ENCODE measurements around the gene TSTD2.
A peak's percentile ranks its signal among the peaks of the same experiment; 100 is the strongest.
"Not testable (repeated sequence)": the region's sequence is repeated elsewhere in the genome, so short reads cannot be mapped to it uniquely, and the experiment has no call there.

Gene TSTD2

DNA sequence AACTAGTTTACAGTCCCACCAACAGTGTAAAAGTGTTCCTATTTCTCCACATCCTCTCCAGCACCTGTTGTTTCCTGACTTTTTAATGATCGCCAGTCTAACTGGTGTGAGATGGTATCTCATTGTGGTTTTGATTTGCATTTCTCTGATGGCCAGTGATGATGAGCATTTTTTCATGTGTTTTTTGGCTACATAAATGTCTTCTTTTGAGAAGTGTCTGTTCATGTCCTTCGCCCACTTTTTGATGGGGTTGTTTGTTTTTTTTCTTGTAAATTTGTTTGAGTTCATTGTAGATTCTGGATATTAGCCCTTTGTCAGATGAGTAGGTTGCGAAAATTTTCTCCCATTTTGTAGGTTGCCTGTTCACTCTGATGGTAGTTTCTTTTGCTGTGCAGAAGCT lies 51.6 kb downstream of the TSTD2 start:
- DNase-seq: not testable (repeated sequence)

DNA sequence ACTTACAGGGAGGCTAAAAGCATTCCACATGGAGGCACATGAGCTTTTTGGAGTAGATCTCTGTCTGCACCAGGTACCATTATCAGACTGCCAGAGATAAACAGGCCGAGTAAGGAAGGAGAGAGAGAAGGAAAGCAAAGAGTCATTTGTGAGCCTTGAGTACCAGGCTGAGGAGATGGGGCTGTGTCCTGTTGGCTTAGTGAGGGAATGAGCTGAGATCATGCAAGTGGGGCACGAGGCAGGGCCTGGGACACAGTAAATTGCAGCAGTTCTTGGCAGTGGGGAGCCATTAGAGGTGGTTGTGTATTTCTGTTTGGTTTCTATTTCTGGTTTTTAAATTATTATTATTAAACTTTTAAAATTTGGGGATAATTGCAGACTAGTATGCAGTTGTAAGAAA lies 53.3 kb downstream of the TSTD2 start:
- no peak for DNase-seq

DNA sequence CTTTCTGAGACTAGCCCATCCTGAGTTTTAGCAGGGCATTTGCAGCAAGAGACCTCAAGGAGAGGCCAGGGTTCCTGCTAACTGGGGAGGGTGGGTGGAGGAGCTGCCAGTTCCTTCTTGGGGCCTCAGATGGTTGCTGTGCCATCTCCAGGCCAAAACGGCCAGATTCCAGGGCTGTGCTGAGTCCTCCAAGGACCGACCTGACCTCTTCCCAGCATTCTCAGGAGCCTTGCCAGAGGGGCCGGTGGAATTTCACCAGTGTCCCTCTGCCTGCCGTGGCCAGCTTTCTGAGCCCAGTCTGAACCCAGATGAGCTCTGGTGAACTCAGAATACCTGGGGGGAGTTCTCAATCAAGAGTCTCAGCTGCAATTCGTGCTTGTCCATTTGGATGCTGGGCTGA lies 54.3 kb downstream of the TSTD2 start:
- DNase-seq: no peak

DNA sequence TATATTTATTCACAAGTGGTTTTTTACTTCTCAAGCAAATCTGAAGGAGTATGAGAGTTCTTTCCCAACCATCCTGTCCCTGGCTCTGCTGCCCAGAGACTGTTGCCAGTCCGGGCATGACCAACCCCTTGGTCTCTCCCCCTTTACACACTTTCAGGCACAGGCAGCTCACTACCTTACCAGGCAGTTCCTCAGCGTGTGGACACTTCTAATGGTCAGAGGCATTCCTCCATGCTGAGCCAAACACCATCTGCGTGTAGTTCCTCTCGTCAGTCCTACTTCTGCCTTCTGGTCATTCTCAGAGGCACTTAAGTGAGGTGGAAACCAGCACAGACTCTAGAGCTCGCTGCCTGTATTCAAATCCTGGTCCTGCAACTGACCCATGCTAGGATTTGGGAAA lies 56.1 kb downstream of the TSTD2 start:
- DNase-seq: no peak

DNA sequence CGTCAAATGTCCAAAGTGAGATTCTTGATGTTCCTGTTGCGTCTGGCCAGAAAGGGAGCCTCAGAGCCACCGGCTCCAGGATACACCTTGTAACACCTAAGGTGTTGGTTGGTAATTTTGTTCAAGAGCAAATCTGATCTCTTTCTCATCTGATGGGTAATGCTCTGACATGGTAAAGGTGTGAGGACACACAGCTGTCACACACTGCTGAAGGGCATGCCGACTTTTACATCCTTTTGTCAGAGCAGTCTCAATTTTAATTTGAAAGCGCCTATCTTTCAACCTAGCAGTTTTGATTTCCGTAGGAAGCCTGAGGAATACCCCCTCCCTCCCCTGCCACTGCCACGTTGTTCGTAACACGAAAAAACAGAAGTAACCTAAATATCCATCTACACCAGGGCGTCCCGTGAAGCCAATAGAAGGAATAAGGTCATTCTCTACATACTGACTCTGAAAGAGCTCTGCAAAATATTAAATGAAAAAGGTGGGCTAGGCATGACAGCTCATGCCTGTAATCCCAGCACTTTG lies 57.4 kb downstream of the TSTD2 start:
- DNase-seq: no peak

DNA sequence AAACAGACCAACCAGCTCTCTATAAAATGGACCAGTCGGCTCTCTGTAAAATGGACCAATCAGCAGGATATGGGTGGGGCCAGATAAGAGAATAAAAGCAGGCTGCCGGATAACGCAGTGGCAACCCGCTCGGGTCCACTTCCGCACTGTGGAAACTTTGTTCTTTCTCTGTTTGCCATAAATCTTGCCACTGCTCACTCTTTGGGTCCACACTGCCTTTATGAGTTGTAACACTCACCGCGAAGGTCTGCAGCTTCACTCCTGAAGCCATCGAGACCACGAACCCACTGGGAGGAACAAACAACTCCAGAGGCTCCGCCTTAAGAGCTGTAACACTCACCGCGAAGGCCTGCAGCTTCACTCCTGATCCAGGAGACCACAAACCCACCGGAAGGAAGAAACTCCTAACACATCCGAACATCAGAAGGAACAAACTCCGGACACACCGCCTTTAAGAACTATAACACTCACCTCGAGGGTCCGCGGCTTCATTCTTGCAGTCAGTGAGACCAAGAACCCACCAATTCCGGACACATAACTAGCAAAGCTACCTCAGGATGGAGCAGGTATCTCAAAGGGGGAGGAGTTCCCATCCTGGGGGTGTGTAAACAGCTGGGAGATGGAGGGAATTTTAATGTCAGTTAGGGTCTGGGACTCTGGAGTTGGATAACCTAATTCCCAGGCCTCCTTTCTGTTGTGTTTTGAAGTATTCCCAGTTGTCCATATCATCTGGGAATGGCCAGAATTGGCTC lies 58.1 kb downstream of the TSTD2 start:
- DNase-seq: peak; percentile 16

DNA sequence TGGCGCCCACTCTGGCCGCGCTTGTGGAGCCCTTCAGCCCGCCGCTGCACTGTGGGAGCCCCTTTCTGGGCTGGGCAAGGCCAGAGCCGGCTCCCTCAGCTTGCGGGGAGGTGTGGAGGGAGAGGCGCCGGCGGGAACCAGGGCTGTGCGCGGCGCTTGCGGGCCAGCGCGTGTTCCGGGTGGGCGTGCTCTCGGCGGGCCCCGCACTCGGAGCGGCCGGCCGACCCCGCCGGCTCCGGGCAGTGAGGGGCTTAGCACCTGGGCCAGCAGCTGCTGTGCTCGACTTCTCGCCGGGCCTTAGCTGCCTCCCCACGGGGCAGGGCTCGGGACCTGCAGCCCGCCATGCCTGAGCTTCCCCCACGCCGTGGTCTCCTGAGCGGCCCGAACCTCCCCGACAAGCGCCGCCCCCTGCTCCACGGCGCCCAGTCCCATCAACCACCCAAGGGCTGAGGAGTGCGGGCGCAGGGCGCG lies 59.0 kb downstream of the TSTD2 start:
- DNase-seq: not testable (repeated sequence)

DNA sequence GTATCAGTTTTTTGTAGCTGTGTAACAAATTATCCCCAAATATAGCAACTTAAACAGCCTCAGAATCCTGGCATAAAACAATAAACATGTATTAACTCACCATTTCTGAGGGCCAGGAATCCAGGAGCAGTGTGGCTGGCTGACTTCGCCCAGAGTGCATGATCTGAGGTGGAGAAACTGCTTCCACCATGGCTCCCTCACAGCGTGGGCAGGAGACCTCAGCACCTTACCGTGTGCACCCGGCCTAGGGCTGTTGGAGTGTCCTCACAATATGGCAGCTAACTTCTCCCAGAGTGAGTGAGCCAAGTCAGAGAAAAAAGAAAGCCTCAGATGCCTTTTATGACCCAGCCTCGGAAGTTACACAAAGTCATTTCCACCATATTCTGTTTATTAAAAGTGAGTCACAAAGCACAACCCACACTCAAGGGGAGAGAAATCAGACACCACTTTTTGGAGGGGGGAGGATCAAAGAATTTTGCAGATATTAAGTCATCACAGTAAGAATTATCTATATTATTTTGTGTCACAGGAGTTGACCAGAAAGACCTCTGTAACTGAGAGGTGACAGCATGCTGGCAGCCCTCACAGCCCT lies 59.6 kb downstream of the TSTD2 start:
- no peak for DNase-seq

DNA sequence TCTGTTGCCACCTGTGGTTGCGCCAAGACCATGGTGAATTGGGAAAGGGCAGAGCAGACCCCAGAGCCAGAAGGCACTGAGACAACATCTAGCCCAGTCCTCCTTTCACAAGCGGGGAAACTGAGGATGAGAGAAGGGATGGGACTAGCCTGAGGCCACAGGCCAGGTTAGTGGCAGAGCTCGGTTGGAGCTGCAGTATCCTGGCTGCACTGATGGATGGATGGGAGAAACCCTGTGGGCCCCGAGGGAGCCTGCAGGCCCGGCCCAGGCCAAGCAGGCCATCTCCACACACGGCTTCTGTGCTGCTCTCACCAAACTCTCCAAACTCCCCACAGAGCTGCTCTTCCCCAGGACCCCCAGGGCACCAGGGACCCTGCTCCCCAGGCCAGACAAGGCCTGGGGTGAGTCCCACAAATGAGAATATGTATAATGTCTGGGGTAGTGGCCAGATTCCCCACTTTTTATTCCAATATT lies 60.2 kb downstream of the TSTD2 start:
- no peak for DNase-seq

DNA sequence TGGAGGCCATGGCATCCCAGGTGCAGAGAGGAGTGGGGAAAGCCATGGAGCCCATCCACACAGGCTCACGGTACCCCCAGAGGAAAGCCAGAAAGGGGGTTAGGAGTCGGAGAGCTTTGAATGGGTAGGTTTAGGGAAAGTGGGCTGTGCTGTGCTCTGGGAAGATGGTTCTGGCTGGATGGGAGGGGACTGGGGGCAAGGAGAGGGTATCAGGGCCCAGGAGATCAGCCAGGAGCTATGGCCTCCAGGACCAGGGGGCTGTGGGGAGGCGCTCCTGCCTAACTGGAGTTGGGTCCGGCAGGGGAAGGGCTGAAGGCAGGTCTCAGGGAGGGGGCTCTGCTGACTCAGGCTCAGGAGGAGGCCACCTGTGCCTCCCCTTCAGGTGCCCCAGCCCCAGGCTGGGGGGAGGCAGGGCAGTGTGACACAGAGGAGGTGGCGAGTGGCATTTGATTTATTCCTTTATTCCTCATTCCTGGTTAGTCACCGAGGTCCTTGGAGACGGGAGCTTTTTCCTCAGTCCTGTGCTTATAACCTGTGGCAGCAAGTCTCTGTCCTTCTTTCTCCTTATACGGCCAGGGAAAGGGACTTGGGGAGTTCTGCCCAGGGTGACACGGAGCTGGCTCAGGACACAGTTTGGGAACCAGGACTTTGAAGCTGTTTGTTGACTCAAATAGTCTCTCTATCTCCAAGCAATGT lies 60.8 kb downstream of the TSTD2 start:
- DNase-seq: no peak

DNA sequence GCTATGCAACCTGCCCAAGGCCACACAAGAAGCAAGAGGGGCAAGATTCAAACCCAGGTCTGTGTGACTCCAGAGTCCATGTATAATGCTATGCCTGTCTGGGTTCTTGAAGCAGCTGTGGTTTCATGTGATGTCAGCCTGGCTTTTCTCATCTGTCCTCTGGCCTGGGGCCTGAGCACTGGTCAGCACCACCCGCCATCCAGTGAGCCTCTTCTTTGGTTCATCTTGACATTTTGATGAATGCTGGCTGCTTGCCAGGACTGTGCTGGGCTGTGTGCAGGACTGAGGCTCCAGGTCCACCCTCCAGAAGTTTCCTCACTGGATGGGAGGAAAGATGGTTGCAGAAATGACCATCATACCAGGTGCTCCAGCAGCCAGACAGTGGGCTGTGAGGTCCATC lies 61.5 kb downstream of the TSTD2 start:
- DNase-seq: no peak

DNA sequence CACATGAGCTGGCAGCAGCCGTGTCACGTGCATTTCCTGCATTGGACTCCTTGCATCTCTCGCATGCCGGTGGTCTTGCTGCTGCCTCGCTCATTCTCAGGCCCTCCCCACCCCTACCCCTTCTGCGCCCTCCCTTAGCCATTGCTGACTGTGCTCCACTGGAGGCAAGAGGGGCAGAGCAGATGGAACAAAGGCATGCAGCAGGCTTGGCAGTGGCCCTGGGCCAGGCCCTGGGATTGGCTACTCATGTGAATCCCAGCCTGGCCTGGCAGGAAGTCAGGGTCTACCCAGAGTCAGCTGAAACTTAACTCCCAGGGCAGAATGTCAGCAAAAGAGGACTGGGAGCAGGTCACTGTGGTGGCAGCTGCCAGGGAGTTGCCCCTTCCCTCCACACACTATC lies 62.3 kb downstream of the TSTD2 start:
- DNase-seq: no peak

DNA sequence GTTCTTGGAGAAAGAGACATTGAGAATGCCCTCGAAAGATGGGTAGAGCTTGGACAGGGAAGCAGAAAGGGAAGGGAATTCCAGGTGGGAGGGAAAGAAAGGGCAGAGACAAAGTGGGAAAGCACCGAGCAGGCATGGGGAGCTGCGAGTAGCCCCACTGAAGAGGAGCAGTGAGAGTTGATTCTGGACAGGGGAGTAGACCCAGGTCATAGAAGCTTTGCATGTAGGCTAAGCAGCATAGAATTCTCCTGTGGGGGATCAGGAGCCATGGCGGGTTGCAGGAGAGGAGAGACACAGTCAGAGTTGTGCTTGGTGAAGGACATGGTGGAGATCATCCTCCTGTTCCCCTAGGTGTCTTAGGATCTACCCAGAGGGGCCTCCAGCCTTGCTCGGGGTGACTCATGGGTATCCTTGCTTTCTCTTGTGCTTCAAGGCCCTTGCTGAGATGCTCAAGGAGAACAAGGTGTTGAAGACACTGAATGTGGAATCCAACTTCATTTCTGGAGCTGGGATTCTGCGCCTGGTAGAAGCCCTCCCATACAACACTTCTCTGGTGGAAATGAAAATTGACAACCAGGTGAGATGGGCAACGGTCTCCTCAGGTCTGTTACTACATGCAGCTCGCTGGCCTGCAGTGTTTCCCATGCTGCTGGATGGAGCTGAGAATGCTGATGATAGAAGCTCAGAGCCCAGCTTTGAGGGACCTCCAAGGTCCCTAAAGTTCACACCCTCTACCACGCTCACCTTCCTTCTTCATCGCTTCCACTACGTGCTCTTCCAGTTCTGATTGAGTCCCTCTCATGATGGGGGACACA lies 64.5 kb downstream of the TSTD2 start:
- no peak for DNase-seq

DNA sequence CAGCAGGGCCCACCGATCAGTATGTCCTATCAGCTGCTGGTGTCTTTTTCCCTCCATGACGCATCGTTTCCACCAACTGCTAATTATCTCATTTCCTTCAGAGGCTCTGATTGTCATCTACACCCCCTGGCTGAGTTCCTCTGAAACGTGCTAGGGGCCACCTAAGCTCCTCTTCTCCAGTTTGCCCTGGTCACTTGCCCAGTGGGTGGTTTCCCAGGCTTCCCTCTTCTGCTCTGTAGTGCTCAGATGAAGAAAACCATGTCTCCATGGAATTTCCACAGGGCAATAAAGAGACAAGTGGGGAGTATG lies 65.3 kb downstream of the TSTD2 start:
- no peak for DNase-seq

DNA sequence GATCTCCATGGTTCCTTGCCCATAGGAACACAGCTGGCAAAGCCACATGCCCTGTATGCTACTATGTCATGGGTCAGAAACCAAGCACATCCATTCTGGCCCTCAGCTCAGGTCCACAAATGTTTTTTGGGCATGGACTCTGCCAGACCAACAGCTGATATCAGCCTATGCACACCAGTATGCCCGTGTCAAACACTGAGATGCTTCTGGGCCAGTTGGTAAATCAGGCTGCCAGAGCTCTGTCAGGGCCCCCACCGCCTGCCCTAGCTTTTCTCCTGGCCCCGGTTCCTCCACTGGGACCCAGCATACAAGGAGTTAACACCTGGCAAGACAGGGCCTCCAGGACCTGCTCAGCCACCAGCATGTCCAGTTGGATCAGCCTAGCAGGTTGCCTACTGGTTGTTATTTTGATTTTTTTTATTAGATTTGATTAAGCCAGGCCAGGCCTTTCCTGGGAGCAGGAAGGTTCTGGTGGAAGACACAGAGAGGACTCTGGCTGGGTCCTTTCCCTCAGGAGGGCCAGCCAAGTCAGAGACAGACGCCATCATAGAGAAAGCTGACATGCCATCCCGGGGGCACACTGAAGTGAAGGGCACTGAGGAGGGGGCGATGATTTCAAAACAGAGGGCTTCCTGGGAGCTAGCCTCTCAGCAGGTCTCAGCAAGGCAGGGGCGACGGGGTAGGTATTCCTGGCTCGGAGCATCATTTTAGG lies 65.8 kb downstream of the TSTD2 start:
- no peak for DNase-seq

DNA sequence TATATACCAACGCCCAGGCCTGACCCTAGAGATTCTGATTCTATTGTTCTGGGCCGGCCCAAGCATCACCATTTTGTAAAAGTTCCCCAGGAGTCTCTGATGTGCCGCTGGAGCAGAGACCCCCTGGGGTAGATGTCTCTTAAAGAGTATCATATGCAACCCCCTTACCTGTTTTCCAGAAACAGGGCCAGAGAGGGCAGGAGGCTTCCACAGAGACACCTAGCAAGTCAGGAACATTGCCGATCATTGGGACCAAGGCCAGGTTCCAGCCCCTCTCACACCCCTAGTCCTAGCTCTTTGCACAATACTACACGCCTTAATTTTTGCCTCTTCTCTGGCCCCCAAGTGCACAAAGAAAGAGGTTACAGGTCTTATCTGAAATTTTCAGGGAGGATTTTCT lies 67.9 kb downstream of the TSTD2 start:
- DNase-seq: no peak

DNA sequence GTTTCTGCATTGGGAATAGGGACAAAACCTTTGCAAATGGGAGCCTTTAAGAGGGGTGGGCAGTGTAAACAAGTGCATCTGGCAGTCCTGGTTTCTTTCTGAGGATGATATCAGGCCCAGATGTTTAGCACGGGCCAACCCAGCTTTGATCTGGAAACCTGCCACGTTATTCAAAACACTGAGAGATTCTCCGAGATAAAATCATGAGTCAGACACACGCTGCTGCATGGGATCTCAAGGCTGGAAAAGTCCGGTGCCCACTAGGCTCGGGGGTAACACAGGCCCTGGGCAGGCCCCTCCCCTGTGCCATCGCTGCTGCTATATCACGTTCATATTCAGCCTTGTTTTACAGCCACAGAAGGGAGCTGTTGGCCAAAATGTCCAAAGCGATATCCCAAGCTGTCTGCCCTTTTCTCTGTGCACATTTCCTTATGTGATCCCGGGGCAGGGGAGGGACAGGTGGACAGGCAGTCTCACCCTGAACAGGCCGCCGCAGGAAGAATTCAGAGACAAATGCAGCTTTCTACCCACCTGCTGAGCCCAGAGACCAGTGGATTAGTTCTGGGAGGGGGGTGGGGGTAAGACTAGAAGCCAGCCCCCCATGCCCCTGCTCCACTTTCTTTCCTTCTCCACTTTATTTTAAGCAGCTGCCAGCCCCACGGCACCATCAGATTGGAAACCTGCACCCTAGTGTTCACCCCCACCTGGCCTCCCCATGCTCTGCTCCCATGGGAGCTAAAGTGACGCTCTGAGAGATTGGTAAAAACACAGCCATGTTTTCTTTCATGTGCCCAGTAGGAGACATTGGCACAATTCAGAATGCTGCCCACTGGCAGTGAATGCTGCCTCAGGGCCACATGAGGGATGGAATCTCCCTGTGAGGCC lies 68.6 kb downstream of the TSTD2 start:
- DNase-seq: no peak

DNA sequence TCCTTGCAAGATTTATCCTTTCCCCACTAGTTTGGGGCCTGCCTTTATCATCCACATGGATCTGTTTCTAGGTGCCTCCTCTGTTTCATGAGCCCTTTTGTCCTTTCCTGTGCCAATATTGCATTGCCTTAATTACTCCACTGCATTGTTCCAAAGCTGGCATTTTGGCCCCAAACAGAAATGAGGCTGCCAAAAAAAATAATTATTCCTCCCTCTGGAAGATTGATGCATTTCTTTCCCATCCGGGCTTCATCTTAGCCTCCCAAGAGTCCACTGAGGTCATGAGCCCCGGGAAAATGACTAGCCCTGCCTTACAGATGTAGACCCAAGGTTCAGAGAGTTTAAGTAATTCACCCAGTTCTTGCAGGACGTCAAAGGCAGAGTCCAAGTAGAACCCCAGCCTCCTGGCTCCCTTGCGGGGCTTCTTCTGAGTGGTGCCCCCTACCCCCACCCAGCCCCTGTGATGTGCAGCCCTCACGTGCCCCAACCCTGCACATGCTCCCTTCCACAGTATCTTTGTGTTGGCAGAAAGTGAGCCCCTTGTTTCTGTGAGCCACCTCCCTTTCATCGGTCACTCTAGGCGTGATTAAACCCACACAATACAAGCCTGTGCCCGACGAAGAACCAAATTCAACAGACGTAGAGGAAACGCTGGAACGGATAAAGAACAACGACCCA lies 69.6 kb downstream of the TSTD2 start:
- DNase-seq: no peak

DNA sequence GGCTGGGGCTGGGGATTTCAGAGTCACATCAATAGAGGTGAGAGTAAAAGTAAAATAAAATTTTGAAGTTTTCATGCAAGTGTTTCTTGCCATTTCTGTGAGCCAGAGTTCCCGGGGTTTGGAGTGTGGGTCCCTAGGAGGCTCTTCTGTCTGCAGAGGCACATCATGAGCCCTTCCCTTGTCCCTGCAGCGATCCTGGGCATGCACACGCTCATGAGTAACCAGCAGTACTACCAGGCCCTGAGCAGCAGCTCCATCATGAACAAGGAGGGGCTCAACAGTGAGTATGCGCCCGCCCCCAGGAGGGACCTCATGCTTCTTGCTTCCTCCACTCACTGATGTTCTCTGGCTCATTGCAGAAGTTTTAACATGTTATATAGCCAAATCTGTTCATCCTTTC lies 70.6 kb downstream of the TSTD2 start:
- DNase-seq: no peak

DNA sequence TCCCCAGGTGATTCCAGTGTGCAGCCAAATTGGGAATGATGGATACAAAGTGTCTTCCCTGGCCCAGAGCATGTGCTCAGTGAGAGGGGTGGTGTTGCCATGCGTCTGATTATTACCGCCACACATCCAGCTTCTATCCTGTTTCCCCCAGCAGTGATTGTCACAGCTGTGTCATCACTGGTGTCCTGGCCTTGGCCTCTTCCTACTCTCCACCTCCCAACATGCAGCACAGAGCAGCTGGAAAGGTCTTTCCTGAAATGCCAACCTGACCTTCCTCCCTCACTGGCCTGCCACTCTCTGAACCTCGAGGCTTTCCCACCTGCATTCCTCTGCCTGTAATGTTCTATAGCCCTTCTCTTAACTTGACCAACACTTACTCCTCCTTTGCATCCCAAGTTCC lies 71.7 kb downstream of the TSTD2 start:
- DNase-seq: no peak

DNA sequence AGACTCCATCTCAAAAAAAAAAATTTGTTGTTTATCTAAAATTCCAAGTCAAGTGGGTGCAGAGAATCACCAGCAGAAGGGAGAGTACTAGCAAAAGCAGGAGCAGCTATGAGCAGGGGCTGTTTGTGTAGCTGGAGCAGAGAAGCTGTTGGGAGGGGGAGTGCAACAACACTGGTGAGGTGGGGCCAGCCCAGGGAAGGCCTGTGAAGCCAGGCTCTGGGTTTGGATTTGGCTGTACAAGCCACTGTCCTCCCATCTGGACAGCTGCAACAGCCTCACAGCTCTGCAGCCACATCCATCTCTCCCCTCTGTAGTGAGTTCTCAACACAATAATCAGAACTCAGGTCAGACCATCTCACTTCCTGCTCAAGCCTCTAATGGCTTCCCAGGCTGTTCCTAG lies 72.3 kb downstream of the TSTD2 start:
- no peak for DNase-seq

Data from activated CD4-positive, alpha-beta T cell treated with anti-CD3 and anti-CD28 coated beads, Interleukin-2, Interleukin-6, amounts not matched to agents 100 ng/mL and 50 ng/mL, durations not matched to agents 16 hours and 8 hours (primary cell).